Measurements from ENCODE around the gene KAT8. TPM values are rescaled to one million over a fixed set of nuclear protein-coding genes. Genes with fewer than 3 reads are reported as not detected.
A peak's percentile ranks its signal among the peaks of the same experiment; 100 is the strongest.

Gene KAT8
- total and polyA plus RNA-seq, 2 of the 13 experiments (the other 11 are each of a cell fraction or from before 2014, with no cell fraction given): 79.0 to 84.2 TPM

DNA sequence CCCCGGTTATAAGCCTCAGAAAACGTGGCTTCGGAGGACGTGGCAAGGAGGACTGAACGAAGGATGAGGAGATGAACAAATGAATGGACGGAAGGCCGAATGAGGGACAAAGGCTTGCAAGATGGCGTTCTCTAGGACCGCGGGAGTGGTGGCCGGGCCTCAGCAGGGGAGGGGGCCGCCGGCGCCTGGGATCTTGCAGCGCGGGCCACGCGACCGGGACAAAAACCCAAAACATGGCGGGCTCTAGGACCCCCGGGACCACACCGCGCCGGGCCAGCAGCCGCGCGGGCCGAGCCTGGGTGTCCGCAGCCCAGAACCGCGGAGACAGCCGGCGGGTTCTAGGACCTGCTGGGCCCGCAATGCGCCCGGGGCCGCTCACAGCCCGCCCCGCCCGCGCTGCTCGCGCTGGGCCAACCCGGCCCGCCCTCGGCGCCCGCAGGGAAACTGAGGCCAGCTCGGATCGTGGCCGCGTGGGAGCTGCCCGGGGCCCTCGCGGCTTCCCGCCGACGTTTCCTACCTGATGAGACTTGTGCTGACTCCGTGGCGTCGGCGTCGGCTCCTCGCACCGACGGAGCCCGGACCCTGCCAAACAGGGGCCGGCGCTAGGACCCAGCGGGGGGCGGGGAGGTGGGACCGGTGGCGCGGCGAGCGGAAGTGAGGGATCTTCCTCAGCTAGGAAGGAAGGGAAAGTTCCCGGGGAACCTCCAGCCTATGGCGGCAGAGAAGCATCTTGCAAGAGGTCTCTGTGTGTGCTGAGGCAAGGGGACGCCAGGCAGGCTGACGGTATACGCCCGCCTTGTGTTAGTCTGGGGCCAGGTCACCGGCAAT is 44.1 kb upstream of the KAT8 start (continued):
- TF ChIP-seq ZMYM3 (CRISPR knock-in tag; IDR thresholded peaks at IDR 0.05) (peak; percentile 97), MXD4 (CRISPR knock-in tag; IDR thresholded peaks at IDR 0.05) (peak; percentile 22; the same call in 1 of the 2 replicates), ZNF746 (CRISPR knock-in tag; IDR thresholded peaks at IDR 0.05) (peak; percentile 40; the same call in 1 of the 2 replicates), MYNN (CRISPR knock-in tag; IDR thresholded peaks at IDR 0.05; ENCODE audit: low read depth) (no peak), SP140L (CRISPR knock-in tag; IDR thresholded peaks at IDR 0.05; ENCODE audit: borderline replicate concordance) (no peak; the same call in 1 of the 2 replicates), CHCHD3 (CRISPR knock-in tag; IDR thresholded peaks at IDR 0.05) (0 out of 2 replicates have a peak, but pooled peaks have one; percentile 6), ISX (CRISPR knock-in tag; conservative IDR thresholded peaks at IDR 0.05) (peak; percentile 88), ZNF646 (CRISPR knock-in tag; IDR thresholded peaks at IDR 0.05) (no peak), NRL (CRISPR knock-in tag; IDR thresholded peaks at IDR 0.05; ENCODE audit: borderline replicate concordance) (no peak), XBP1 (CRISPR knock-in tag; IDR thresholded peaks at IDR 0.05) (no peak), KMT2A (CRISPR knock-in tag; IDR thresholded peaks at IDR 0.05) (0 out of 2 replicates have a peak, but pooled peaks have one; percentile 24), ZNF263 (CRISPR knock-in tag; IDR thresholded peaks at IDR 0.05) (peak; percentile 15; the same call in 1 of the 2 replicates), ZNF543 (CRISPR knock-in tag; IDR thresholded peaks at IDR 0.05) (no peak), ZMAT3 (CRISPR knock-in tag; conservative IDR thresholded peaks at IDR 0.05) (peak; percentile 43; the same call in 1 of the 2 replicates), SMC3 (IDR thresholded peaks at IDR 0.05; ENCODE audit: low read length) (no peak)
- TF ChIP-seq, protein P1, sequence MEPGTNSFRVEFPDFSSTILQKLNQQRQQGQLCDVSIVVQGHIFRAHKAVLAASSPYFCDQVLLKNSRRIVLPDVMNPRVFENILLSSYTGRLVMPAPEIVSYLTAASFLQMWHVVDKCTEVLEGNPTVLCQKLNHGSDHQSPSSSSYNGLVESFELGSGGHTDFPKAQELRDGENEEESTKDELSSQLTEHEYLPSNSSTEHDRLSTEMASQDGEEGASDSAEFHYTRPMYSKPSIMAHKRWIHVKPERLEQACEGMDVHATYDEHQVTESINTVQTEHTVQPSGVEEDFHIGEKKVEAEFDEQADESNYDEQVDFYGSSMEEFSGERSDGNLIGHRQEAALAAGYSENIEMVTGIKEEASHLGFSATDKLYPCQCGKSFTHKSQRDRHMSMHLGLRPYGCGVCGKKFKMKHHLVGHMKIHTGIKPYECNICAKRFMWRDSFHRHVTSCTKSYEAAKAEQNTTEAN (CRISPR knock-in tag; conservative IDR thresholded peaks at IDR 0.05): peak; percentile 79
- TF ChIP-seq, protein P2, sequence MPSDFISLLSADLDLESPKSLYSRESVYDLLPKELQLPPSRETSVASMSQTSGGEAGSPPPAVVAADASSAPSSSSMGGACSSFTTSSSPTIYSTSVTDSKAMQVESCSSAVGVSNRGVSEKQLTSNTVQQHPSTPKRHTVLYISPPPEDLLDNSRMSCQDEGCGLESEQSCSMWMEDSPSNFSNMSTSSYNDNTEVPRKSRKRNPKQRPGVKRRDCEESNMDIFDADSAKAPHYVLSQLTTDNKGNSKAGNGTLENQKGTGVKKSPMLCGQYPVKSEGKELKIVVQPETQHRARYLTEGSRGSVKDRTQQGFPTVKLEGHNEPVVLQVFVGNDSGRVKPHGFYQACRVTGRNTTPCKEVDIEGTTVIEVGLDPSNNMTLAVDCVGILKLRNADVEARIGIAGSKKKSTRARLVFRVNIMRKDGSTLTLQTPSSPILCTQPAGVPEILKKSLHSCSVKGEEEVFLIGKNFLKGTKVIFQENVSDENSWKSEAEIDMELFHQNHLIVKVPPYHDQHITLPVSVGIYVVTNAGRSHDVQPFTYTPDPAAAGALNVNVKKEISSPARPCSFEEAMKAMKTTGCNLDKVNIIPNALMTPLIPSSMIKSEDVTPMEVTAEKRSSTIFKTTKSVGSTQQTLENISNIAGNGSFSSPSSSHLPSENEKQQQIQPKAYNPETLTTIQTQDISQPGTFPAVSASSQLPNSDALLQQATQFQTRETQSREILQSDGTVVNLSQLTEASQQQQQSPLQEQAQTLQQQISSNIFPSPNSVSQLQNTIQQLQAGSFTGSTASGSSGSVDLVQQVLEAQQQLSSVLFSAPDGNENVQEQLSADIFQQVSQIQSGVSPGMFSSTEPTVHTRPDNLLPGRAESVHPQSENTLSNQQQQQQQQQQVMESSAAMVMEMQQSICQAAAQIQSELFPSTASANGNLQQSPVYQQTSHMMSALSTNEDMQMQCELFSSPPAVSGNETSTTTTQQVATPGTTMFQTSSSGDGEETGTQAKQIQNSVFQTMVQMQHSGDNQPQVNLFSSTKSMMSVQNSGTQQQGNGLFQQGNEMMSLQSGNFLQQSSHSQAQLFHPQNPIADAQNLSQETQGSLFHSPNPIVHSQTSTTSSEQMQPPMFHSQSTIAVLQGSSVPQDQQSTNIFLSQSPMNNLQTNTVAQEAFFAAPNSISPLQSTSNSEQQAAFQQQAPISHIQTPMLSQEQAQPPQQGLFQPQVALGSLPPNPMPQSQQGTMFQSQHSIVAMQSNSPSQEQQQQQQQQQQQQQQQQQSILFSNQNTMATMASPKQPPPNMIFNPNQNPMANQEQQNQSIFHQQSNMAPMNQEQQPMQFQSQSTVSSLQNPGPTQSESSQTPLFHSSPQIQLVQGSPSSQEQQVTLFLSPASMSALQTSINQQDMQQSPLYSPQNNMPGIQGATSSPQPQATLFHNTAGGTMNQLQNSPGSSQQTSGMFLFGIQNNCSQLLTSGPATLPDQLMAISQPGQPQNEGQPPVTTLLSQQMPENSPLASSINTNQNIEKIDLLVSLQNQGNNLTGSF (CRISPR knock-in tag; IDR thresholded peaks at IDR 0.05): peak; percentile 70

Data from HepG2 (cell line).